HuH-7 (cell line): ENCODE data around the gene ADCY7.

Experiments
- DNase-seq: peaks from one replicate; pipeline ENCODE4 v3.0.0; 2011; ENCODE audit warnings: low spot score

ADCY7 gene

DNA sequence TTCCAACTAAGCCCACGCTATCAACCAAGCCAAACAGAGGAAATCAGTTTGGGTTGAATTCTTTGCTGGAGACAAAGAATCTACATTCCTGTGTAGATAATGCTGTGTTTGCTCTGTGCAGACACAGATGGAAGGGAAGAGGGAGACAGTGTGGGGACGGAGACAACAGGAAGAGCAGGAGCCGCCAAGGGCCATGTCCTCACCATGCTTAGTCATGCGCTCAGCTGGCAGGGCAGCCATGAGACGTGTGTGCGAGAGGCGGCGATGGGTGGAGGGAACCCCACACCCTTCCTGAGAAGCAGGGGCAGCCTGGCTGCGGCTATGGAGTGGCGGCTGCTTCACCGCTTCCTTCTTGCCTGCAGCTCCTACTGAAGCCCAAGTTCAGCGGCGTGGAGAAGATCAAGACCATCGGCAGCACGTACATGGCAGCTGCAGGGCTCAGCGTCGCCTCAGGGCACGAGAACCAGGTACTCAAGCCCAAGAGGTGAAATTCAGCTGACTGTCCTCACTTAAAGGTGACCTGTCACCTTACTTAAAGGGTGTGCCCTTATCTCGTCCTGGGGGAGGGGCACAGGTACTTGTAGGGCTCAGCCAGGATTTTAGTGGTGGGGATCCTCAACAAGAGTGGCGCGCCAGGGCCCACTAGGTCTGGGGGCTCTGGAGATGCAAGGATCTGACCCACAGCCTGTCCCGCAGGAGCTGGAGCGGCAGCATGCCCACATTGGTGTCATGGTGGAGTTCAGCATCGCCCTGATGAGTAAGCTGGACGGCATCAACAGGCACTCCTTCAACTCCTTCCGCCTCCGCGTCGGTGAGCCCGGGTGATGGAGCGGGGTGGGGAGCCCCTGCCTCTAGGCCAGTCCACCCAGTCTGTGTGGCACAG lies 47.5 kb downstream of the ADCY7 start:
- DNase-seq, result no peak

GRCh38 chr16:50314665-50315064 lies 48.3 kb downstream of the ADCY7 start:
- DNase-seq, result no peak

- DNase-seq, result no peak
These were observed 49.1 kb downstream of the ADCY7 start for GRCh38 chr16:50315346-50315997.

DNA sequence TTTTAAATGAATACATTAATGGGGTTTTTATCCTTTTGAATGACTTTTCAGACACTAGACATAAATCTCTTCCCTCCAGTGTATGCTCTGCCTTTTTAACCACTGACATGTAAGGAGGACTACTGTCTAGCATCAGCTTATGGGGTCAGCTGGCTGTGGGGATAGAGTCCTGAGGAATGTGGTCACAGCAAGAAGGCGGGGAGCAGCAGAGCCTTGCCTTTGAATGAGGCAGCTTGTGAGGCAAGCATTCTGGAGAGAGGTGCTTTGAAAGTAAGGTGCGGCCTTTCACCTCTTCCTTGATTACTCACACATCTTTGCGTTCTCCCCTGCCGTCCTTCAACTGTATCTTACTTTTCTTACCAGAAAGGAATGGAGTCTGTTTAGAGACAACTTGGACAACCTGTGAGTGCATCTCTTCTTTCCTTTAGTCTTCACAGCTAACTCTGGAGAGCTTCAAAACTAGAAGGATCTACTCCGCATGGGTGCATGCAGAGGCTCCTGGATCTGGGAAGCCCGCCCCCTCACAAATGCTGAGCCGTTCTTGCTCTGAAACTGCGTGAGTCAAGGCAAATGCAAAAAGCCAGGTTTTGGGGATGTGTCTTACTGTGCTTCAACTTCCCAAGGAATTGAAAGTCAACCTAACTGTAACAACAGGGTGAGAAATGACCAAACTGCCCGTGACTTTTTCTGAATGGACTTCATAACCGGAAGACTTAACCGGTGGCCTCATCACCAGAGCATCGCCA lies 49.9 kb downstream of the ADCY7 start:
- DNase-seq, result no peak

DNA sequence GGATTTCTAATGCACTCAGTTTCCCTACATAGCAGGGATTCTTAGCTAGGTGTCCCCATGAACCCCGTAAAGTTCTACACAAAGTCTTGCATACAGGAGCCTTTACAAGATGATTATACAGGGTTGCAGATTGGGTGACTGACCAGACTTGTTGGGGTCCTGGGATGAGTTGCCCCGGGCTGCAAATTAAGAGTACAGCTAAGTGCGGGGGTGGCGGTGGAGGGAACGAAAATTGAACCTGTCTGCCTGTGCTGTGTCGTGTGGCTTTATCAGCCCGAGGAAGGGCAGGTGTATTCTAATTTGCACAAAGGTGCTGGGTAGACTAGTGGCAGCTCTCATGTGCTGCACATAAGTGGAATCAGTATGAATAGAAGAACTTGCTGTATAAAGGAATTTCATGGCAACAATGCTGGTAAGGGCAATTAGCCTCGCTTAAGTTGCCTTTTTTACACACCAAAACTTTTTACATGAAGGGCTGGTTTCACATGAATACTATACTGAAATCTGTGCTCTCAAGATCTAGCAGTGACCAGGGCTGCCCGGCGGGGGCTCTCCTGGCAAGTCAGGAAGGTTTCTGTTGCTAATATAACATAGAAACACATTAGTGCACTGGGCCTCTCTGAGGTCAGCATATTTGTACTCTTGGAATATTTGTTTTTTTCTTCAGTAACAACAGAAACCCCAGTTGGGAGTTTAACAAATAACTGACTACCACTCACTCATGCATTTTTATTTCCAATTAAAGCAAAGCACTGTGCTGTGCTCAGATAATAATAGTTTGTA lies 50.7 kb downstream of the ADCY7 start:
- no peak for DNase-seq

GRCh38 chr16:50318796-50319578 lies 52.6 kb downstream of the ADCY7 start:
- DNase-seq, result no peak

- no peak for DNase-seq
These were observed 54.0 kb downstream of the ADCY7 start for GRCh38 chr16:50320310-50320709.

DNA sequence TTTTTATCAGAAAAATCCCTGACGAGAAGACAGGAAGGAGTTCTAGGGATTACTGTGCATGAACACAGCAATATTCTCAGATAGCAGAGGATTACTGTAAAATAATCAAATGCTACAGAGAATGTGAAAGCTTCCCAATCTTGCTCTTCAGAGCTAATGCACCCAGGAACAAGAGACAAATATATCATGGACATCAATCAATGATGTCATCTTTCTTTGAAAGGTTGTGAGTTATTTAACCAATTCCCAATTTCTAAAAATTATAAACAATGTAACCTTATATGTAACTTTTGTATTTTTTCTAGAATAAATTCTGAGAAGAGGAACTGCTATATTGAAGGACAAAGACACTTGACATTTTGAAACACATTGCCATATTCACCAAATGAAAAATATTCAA lies 56.0 kb downstream of the ADCY7 start:
- DNase-seq, result no peak

DNA sequence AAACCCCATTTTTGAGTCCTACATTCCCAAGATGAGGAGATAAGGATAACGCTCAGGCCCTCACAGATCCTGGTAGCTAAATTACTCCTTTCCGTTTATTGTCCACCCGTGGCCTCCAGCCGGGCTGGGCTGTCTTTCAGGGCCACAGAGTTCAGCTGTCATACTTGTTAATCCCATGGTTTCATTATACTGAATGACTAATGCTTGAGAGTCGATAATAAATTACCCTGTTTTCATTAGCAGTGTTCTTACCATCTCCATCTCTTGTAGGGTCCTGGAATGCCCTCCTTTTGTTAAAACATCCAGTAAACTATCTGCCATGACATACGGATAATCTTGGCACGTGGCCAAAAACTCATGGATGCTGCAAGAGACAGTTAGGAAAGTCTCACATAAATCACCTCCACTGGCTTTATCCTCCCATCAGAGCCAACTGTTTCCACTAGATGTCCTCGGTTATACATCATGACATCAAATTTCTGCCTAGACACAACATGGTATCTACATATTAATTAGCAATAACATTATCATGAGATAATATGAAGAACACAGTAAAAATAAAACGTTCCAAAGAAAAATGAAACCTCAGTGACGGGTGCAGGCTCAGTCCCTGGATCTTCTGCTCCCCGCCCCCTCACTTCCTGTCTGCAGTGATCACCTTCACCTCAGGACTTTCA lies 57.1 kb downstream of the ADCY7 start:
- DNase-seq, result no peak

- DNase-seq, result no peak
These were observed 58.0 kb downstream of the ADCY7 start for GRCh38 chr16:50324345-50324744.

- DNase-seq, result no peak
These were observed 59.9 kb downstream of the ADCY7 start for GRCh38 chr16:50326264-50326663.

GRCh38 chr16:50326835-50327465 lies 60.6 kb downstream of the ADCY7 start:
- DNase-seq, result no peak

DNA sequence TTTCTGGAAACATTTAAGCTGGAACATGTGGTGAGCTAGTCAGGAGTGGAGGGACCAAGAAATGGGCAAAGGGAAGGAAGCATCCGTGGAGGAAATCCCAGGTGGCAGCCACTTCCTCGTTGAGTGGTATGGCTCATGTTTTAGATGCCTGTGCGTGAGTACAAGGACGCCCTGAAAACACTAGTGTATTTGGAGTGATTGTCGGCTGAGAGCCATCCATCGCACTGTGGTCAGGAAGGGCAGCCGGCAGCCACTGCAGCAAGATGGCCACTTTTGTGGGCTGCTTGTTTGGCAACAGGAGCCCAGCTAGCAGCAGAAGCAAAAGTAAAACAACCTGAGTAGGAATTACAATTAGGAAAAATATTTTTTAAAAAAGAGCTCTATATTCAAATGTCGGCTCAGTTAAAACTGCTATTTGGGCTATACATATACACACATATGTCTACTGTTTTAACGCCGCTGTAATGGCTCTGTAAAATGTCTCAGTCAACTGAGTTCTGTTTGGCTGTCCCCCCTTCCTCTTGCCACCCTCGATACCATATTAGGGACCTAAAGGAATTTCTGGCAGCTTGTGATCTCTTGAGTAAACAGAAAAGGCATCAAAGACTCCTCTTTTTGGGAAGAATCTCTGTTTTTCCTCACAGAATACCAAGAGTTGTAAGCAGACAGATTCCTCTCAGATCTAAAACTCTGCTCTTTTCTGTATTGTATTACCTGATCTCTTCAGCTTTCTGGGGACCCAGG lies 63.3 kb downstream of the ADCY7 start:
- DNase-seq, result no peak

DNA sequence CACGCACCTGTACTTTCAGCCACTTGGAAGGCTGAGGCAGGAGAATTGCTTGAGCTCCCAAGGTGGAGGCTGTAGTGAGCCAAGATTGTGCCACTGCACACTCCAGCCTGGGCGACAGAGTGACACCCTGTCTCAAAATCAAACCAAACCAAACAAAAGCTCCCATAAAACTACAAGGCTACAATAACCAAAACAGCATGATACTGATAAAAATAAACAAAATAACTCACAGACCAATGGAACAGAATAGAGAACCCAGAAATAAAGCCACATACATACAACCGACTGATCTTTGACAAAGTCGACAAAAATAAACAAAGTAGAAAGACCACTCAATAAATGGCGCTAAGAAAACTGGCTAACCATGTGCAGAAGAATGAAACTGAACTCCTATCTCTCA lies 65.2 kb downstream of the ADCY7 start:
- no peak for DNase-seq

- DNase-seq, result no peak
These were observed 66.2 kb downstream of the ADCY7 start for GRCh38 chr16:50332599-50332998.

GRCh38 chr16:50334106-50334975 lies 68.0 kb downstream of the ADCY7 start:
- no peak for DNase-seq

DNA sequence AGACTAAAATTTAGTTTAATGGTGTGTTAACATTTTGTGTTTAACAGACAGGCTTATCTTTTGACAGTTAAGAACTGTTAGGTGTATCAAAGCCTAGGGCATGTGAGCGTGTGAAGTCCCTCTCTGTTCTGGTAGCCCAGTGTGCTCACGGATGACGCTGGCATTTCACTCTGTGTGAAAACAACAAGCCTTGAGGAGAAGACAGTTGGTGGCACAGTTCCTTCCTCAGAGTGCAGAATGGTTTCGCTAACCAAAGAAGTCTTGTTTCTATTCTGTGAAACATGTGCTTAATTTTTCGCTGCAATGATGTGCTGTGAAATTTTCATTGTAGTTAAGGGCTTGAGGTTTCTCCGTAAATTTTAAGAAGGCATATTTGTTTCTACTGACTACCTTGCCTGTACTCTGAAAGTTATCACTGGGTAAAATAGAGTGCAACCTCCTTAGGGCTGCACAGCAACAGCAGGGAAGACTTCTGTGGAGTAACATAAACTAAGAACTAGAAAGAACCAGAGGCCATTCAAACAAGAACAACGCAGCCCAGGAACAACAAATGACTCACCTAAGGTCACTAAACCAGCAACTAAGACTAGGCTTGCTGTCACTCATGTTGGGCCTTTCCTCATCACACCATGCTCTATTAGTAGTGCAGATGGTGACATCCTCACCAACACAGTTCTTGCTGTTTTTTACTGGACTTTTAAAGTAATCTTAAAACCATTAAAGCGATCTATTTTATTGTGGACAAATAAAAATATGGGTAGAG lies 69.0 kb downstream of the ADCY7 start:
- DNase-seq, result no peak

- DNase-seq, result no peak
These were observed 70.5 kb downstream of the ADCY7 start for GRCh38 chr16:50336884-50337283.
